Peyer's patch (tissue), 4 donors: Measurements from ENCODE around the gene PLPP1.

Experiments
- CTCF ChIP-seq, 6 experiments: fragments of 450-650 bp in 4 of 6; fragments of 200-600 bp in 2 of 6; sonication (generic) in 1 of 6; IDR thresholded peaks; one replicate each; pipeline ENCODE4 v1.5.1; 2017 to 2019; ENCODE audit warnings: antibody characterized with exemption in 6 of 6, mild to moderate bottlenecking in 3 of 6, moderate library complexity in 1 of 6
- POLR2A ChIP-seq, 2 donors: fragments of 450-650 bp; IDR thresholded peaks; one replicate each; pipeline ENCODE4 v1.5.1; 2017; ENCODE audit warnings: antibody characterized with exemption in 2 of 2, mild to moderate bottlenecking in 2 of 2, moderate library complexity in 2 of 2

- TF ChIP-seq CTCF (IDR thresholded peaks at IDR 0.05), result no peak
- no peak for TF ChIP-seq POLR2A (IDR thresholded peaks at IDR 0.05)
These were observed 17.1 kb upstream of the PLPP1 start for GRCh38 chr5:55551904-55552303.
